ENCODE results near the gene NOL7.

NOL7 gene

DNA sequence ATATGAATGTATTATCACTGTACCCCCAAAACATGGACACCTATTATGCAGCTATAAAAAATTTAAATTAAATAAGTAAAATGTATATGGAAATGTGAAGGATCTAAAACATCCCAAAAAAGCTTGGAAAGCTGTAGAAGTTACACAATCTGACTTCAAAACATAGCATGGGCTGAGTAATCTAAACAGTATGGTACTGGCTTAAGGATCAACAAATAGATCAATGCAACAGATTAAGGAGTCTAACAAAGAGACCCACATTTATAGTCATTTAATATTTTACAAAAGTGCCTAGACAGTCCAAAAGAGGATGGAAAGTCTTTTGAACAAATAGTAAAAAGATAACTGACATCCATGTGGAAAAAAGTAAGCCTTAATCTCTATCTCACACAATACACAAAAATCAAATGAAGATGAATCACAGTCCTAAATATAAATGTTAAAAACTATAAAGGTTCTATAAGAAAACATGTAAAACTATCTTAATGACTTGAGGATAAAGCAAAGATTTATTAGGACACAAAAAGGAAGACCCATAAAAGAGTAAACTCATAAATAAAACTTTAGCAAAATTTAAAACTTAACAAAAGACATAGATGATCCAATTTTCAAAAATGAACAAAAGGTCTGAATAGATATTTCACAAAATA lies 49.7 kb downstream of the NOL7 start:
- Histone ChIP-seq H3K9me3 (ENCODE audit: control insufficient read depth, low read length) (no peaks in the 10 kb centered on the region), H3K4me3 (ENCODE audit: insufficient read depth, low read depth, low read length) (no peak overlapping the region), H3K4me1 (ENCODE audit: control insufficient read depth, insufficient read depth, low read length) (no peaks in the 10 kb centered on the region), H3K27me3 (ENCODE audit: control insufficient read depth, insufficient read depth, low read length, poor library complexity, severe bottlenecking) (no peaks in the 10 kb centered on the region), H3K27ac (ENCODE audit: insufficient read depth, low read depth, low read length, poor library complexity, severe bottlenecking) (no peak overlapping the region), H3K36me3 (ENCODE audit: control insufficient read depth, insufficient read depth, low read length) (no peaks in the 10 kb centered on the region)

DNA sequence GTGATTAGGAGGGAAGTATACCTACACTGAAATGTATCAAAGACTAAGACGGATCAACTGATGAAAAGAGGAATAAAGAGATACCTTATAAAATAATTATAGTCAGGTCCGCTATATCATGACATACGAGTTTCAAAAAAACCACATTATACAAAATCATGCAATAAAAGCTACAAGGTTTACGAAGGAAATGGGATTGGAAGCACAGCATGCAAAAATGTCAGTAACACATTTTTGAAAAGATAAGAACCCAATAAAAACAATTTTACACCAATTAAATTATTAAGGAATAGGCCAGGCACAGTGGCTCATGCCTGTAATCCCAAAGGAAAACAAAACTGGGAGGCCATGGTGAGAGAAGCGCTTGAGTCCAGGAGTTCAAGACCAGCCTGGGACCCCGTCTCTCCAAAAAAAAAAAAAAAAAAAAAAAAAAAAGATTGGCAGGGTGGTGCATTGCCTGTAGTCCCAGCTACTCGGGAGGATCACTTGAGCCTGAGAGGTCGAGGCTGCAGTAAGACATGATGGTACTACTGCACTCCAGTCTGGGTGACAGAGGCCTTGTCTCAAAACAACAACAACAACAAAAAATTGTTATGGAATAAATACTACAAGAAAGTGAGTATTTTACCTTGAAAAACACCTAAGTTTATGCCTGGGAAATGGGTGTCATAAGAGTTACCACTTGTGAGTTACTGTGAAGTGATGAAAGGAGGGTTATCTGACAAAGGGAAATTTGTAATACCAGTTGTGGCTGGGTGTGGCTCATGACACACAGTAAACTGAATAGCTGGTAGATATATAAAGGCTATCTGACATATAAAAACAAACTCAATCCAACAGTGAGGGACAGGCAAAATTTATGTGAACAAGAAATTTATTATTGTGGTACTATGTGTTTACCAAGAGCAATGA lies 51.3 kb downstream of the NOL7 start:
- no peaks in the 10 kb centered on the region for H3K9me3 ChIP-seq (ENCODE audit: control insufficient read depth, low read length)
- no peak overlapping the region for H3K4me3 ChIP-seq (ENCODE audit: insufficient read depth, low read depth, low read length)
- H3K27me3 ChIP-seq (ENCODE audit: control insufficient read depth, insufficient read depth, low read length, poor library complexity, severe bottlenecking) = no peaks in the 10 kb centered on the region
- H3K27ac ChIP-seq (ENCODE audit: insufficient read depth, low read depth, low read length, poor library complexity, severe bottlenecking) = no peak overlapping the region
- H3K4me1 ChIP-seq (ENCODE audit: control insufficient read depth, insufficient read depth, low read length) = no peaks in the 10 kb centered on the region
- H3K36me3 ChIP-seq (ENCODE audit: control insufficient read depth, insufficient read depth, low read length) = no peaks in the 10 kb centered on the region
- WGBS, 2 experiments = 83 to 89% methylated on average over 5 to 7 of the region's 8 CpGs

DNA sequence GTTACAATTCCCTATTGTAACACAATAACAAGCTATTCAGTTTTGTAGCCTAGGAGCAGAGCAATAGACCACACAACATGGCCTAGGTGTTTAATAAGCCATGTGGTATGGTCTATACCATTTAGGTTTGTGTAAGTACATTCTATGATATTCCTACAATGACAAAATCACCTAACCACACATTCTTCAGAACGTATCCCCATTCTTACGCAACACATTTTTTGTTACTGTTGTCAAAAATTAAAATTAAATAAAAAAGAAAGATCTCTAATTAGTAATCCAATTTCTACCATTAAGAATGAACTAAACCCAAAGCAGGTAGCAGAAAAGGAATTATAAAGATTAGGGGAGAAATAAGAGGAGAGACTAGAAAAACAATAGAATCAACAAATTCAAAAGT lies 52.5 kb downstream of the NOL7 start:
- H3K4me3 ChIP-seq (ENCODE audit: insufficient read depth, low read depth, low read length) = no peak overlapping the region
- H3K4me1 ChIP-seq (ENCODE audit: control insufficient read depth, insufficient read depth, low read length) = no peaks in the 10 kb centered on the region
- H3K9me3 ChIP-seq (ENCODE audit: control insufficient read depth, low read length) = no peaks in the 10 kb centered on the region
- no peaks in the 10 kb centered on the region for H3K27me3 ChIP-seq (ENCODE audit: control insufficient read depth, insufficient read depth, low read length, poor library complexity, severe bottlenecking)
- no peaks in the 10 kb centered on the region for H3K36me3 ChIP-seq (ENCODE audit: control insufficient read depth, insufficient read depth, low read length)
- no CpG with 5 or more reads among the region's 2 CpGs for WGBS, 2 experiments
- no peak overlapping the region for H3K27ac ChIP-seq (ENCODE audit: insufficient read depth, low read depth, low read length, poor library complexity, severe bottlenecking)

DNA sequence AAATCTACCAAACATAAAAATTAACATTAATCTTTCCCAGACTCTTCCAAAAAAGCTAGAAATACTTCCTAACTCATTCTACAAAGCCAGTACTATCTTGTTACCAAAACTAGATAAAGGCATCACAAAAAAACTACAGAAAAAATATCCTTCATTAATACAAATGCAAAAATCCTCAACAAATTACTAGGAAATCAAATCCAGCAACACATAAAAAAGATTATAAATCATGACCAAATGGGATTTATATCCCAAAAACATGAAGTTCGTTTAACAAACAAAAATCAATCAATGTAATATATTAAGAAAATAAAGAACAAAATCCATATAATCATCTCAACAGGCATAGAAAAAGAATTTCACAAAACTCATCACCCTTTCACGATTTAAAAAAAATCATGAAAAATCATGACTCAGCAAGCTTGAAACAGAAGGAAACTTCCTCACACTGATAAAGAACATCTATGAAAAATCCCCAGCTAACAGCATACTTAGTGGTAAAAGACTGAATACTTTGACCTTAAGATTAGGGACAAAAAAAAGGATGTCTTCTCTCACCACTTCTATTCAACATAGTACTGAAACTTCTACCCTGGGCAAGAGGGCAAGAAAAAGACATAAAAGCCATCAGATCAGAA lies 53.3 kb downstream of the NOL7 start:
- no peaks in the 10 kb centered on the region for H3K27me3 ChIP-seq (ENCODE audit: control insufficient read depth, insufficient read depth, low read length, poor library complexity, severe bottlenecking)
- H3K9me3 ChIP-seq (ENCODE audit: control insufficient read depth, low read length) = no peaks in the 10 kb centered on the region
- H3K36me3 ChIP-seq (ENCODE audit: control insufficient read depth, insufficient read depth, low read length) = no peaks in the 10 kb centered on the region
- no peaks in the 10 kb centered on the region for H3K4me1 ChIP-seq (ENCODE audit: control insufficient read depth, insufficient read depth, low read length)
- no peak overlapping the region for H3K4me3 ChIP-seq (ENCODE audit: insufficient read depth, low read depth, low read length)
- WGBS, 2 experiments = 90 to 96% methylated on average over 1 of the region's 2 CpGs
- H3K27ac ChIP-seq (ENCODE audit: insufficient read depth, low read depth, low read length, poor library complexity, severe bottlenecking) = no peak overlapping the region

DNA sequence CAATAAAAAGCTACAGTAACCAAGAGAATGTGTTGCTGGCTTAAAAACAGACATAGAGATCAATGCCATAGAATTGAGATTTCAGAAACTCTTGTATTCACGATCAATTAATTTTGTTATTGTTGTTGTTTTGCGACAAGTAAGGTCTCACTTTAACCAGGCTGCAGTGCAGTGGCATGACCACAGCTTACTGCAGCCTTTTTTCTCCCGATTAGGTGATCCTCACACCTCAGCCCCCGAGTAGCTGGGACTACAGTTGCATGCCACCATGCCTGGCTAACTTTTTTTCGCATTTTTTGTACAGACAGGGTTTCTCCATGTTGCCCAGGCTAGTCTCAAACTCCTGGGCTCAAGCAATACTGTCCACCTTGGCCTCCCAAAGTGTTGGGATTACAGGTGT lies 54.3 kb downstream of the NOL7 start:
- no peaks in the 10 kb centered on the region for H3K9me3 ChIP-seq (ENCODE audit: control insufficient read depth, low read length)
- no peaks in the 10 kb centered on the region for H3K4me1 ChIP-seq (ENCODE audit: control insufficient read depth, insufficient read depth, low read length)
- no peaks in the 10 kb centered on the region for H3K36me3 ChIP-seq (ENCODE audit: control insufficient read depth, insufficient read depth, low read length)
- H3K27me3 ChIP-seq (ENCODE audit: control insufficient read depth, insufficient read depth, low read length, poor library complexity, severe bottlenecking) = no peaks in the 10 kb centered on the region
- H3K4me3 ChIP-seq (ENCODE audit: insufficient read depth, low read depth, low read length) = no peak overlapping the region
- H3K27ac ChIP-seq (ENCODE audit: insufficient read depth, low read depth, low read length, poor library complexity, severe bottlenecking) = no peak overlapping the region
- WGBS, 2 experiments = 90 to 92% methylated on average over 5 of the region's 5 CpGs
